ENCODE measurements around the gene ARHGEF28.

ARHGEF28 gene

GRCh38 chr5:73853091-73853490 is 227.1 kb downstream of the ARHGEF28 start:
- DNase-seq (ENCODE audit: low read depth): peak; percentile 65

DNA sequence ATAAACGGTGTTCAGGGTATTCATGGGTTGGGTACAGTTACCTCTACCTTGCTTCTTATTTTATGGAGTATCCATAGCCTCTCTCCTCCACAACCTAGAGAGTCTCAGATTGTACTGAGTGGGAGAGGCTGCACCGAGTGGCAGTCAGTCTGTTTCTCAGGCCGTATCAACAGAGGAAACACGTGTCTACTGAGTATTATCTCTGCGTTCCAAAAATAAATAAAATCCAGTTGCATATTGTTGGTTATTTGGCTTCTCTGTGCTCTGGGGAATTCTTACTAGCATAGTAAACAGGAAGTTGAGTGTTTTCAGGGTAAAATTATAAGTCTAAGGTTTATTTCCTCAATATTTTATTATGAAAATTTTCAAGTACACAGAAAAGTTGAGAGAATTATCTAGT is 231.0 kb downstream of the ARHGEF28 start:
- no peak for DNase-seq (ENCODE audit: low read depth)

- DNase-seq (ENCODE audit: low read depth): no peak
Measured at GRCh38 chr5:73857446-73857845, 231.4 kb downstream of the ARHGEF28 start.

GRCh38 chr5:73858054-73858453 is 232.1 kb downstream of the ARHGEF28 start:
- no peak for DNase-seq (ENCODE audit: low read depth)

DNA sequence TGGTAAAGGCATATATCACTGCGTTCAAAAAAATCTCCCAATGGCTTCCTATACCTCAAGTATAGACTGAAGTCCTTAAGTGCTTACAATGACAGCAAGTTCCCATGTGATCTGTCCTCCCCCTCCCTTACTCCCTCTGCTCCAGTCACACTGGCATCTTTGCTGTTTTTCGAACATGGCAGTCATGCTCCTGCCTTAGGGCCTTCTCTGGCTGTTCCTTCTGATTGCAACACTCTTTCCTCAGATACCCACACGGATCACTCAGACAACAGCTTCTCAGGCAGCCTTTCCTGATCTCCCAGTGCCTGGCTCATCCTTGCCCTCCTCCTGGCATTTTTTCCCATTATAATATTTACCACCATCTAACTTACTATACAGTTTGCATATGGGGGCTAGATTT is 232.8 kb downstream of the ARHGEF28 start:
- DNase-seq (ENCODE audit: low read depth): no peak

- no peak for DNase-seq (ENCODE audit: low read depth)
Measured at GRCh38 chr5:73859696-73860095, 233.7 kb downstream of the ARHGEF28 start.

DNA sequence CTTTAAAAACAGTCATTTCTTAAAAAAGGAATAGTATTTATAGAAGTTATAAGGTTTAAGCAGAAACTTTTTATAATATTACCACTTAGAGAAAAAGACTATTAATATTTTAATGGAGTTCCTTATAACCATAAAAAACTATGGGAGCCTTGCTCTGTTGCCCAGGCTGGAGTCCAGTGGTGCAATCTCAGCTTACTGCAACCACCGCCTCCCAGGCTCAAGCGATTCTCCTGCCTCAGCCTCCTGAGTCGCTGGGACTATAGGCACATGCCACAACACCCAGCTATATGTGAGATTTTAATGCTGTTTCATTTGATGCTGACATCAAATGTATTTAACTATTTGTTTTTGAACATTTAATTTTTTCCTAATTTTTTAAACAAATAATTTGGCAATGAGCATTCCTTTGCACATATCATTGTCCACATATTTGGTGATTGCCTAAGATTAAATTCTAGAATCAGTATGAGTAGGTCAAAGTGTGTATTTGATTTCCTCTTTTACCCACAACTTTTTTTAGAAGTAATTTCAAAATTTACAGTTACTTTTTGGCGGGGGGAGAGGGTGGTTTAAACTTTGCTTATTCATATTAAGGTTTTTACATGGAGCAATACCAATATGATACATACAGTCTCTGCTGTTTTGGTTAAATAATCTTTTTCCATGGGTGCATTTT is 235.5 kb downstream of the ARHGEF28 start:
- no peak for DNase-seq (ENCODE audit: low read depth)

DNA sequence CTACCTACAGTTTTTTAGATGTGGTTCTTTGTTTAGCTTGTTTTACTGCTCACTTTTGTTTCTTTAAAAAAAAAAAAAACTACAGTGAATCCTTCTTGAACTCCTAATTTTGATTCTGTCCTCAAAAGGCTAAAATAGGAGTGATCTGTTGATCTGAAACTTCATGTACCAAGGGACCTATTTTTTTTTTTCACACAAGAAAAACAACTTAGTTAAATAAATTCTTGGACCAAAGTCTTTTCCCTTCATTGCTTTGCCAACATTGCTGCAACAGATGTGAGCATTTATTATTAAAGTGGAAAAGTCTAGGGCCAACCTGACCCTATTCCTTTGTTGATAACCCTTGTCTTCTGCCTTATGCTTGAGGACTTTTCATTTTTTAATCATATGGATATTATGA is 236.8 kb downstream of the ARHGEF28 start:
- DNase-seq (ENCODE audit: low read depth): no peak

- DNase-seq (ENCODE audit: low read depth): no peak
Measured at GRCh38 chr5:73863876-73864275, 237.9 kb downstream of the ARHGEF28 start.

GRCh38 chr5:73865315-73865714 is 239.3 kb downstream of the ARHGEF28 start:
- DNase-seq (ENCODE audit: low read depth): no peak

DNA sequence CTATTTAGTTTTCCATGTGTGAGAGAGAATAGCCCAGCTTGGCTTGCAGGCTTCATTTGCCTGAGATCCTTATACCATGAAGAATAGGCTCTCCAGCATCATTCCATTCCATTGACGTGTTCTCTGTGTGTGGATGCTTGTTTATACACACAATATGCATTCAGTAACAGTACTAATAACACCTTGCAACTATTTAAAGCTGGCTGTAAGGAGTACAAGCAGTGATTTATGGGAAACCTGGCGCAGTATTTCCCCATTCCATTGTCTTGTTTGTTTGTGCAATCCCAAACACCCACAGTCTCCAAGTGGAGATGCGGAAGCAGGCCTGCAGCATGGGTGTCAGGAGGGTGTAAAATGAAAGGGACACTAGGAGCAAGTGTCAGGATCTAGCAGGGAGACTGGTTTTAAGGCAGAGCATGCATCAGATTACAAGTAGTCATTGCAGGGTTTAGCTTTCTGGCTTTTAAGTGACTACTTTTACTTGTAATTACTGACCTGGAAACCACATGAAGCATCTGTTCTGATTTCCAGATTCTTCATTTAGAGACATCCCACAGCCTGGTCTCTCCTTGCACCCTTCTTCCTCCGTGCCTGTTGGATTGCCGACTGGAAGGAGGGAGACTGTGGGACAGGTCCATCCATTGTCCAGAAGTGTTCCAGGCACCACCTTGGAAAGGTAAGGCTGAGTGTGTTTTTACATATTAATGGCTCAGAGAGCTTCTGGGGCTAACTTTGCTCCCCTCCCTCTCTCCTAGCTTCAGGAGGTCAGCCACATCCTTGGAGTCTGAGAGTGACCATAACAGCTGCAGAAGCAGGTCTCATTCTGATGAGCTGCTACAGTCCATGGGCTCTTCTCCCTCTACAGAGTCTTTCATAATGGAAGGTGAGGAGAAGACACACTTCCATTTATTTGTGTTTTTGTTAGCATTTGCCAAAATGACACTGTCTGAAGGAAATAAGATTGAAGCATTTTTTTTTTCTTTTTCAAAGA is 241.6 kb downstream of the ARHGEF28 start:
- peak; percentile 1 for DNase-seq (ENCODE audit: low read depth)

DNA sequence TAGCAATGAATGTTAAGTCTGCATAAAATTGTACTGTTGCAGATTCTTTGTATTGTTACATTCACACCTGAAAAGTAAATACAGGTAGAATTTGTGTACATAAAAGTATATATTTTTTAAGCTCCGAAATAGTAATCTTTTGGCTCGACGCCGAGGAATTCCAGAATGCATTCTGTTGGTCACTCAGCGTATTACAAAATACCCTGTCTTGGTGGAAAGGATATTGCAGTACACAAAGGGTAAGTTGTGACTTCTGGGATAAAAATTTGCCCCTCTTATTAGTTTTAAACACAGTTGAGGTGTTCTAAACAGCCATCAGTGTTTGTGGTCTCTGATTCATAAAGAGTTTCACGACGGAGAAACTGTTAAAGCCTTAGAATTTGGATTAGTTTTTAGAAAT is 257.6 kb downstream of the ARHGEF28 start:
- no peak for DNase-seq (ENCODE audit: low read depth)

DNA sequence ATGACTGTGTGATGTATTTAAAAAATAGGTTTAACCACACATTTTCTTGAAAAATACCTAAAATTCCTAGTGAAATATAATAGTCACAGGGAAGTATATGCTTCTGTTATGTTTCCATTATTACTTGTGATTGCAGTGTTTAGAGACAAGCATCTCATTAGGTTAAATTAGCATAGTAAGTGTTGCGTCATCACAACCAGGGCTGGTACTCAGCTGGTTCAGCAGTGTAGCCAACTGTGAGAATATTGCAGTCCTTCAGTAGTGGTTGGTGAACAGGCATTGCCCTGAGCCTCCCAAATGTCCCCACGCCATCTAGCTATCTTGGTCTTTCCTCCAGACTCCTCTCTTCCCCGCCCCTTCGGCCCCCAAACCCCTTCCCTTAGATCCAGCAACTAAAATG is 261.7 kb downstream of the ARHGEF28 start:
- DNase-seq (ENCODE audit: low read depth): no peak

- DNase-seq (ENCODE audit: low read depth): no peak
Measured at GRCh38 chr5:73890569-73890968, 264.6 kb downstream of the ARHGEF28 start.

GRCh38 chr5:73892218-73892617 is 266.2 kb downstream of the ARHGEF28 start:
- no peak for DNase-seq (ENCODE audit: low read depth)

DNA sequence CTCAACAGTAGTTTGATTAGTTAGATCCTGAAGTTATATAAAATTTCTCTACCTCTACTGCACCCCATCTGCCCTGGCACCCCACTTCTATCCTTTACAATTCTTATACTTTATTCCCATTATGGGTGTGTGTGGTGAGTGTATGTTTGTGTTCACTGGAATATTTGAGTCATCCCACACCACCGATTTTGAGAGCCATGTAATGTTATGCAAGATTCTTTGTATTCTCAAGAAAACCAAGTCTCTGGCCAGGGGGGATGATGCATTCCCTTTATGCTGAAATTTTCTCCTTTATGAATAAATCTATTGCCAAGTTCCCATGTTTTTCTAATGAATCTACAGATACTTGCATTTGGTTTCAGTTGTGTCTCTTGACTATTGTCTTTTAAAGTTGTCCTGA is 266.8 kb downstream of the ARHGEF28 start:
- peak; percentile 91 for DNase-seq (ENCODE audit: low read depth)

- no peak for DNase-seq (ENCODE audit: low read depth)
Measured at GRCh38 chr5:73893813-73894212, 267.8 kb downstream of the ARHGEF28 start.

DNA sequence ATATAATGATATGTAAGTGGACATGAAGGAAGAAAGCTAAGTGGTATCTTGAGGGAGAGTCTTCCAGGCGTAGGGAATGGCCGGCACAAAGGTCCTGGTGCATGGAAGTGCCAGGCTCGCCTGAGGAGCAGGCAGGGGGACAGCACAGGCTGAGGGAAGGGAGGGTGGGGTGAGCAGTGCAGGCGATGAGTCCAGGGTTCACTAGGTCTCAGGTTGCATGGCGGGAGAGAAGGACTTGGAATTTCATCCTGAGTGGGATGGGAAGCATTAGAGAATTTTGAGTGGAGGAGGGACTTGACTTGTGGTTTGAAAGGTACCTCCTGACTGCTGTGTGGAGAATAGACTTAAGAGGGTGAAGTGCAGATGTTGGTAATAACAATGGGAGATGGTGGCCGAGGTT is 268.9 kb downstream of the ARHGEF28 start:
- no peak for DNase-seq (ENCODE audit: low read depth)

DNA sequence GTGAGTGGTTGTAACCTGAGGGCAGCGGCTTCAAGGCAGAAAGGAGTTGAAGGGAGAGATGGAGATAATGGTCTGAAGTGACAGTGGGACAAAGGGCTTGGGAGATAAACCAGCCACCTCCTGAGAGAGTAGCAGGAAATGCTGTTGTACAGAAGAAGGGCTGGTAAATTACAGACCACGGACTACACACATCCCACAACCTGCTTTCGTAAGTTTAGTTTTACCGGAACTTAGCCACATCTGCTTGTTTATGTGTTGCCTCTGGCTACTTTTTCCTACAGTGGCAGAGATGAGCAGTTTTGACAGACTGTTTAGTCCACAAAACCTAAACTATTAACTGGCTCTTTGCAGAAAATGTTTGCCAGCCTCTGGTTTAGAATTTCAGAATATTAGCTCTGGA is 269.5 kb downstream of the ARHGEF28 start:
- DNase-seq (ENCODE audit: low read depth): no peak

DNA sequence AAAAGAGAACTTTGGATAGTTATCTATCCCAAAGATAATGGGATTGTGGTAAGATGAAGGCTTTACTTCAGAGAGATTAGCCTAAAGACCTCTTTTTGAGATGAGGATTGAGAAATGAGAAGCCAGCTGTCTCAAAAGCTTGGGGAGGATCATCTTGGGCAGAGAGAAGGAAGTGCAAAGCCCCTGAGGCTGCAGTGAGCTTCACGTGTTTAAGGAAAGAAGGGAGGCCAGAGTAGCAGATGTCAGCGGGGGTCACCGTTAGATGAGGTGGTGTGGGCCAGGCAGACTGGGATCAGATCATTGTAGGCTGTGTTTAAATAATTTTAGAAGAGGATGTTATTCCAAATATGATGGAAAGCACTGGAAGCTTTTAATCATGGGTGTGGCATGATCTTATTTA is 270.1 kb downstream of the ARHGEF28 start:
- no peak for DNase-seq (ENCODE audit: low read depth)

GRCh38 chr5:73896668-73897067 is 270.7 kb downstream of the ARHGEF28 start:
- no peak for DNase-seq (ENCODE audit: low read depth)

DNA sequence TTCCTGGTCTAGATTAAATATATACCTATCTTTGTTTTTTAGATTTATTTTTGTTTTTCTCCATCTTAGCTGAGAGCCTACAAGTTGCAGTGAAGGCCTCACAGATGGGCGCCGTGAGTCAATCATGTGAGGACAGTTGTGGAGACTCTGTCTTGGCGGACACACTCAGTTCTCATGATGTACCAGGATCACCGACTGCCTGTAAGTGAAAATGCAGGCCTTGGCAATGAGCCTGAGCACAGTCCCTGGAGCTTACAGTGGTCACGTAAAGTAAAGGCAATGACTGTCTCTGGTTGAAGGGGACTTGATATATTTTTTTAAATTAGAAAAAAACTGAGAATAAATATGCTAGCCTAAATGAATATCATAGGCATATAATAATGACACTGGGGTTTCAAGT is 271.9 kb downstream of the ARHGEF28 start:
- DNase-seq (ENCODE audit: low read depth): no peak

GRCh38 chr5:73899055-73899454 is 273.1 kb downstream of the ARHGEF28 start:
- no peak for DNase-seq (ENCODE audit: low read depth)
